SK-N-SH treated with all-trans-retinoic acid at 6 μM for 48 hours (cell line): Measurements from ENCODE around the gene FAM171A1.

Experiments used
- ARNTL ChIP-seq: fragments of 450-650 bp; formaldehyde crosslinking; IDR thresholded peaks from 2 replicates; pipeline ENCODE4 v1.5.0; 2020; ENCODE audit warnings: low read depth, mild to moderate bottlenecking, moderate library complexity, borderline replicate concordance
- BACH2 ChIP-seq: fragments of 250-450 bp; sonication (Bioruptor Pico); IDR thresholded peaks from 2 replicates; pipeline ENCODE4 v1.9.0; 2021; ENCODE audit warnings: mild to moderate bottlenecking, borderline replicate concordance
- CSDC2 ChIP-seq: fragments of 250-450 bp; sonication (Bioruptor Pico); IDR thresholded peaks from 2 replicates; pipeline ENCODE4 v1.5.0; 2020; ENCODE audit warnings: mild to moderate bottlenecking, moderate library complexity
- ISL1 ChIP-seq: fragments of 250-450 bp; sonication (Bioruptor Pico); IDR thresholded peaks from 2 replicates; pipeline ENCODE4 v2.1.2; 2022; ENCODE audit warnings: mild to moderate bottlenecking, moderate library complexity
- RARB ChIP-seq: fragments of 250-450 bp; sonication (Bioruptor Pico); IDR thresholded peaks from 2 replicates; pipeline ENCODE4 v1.8.0; 2021; ENCODE audit warnings: mild to moderate bottlenecking, moderate library complexity
- TCF4 ChIP-seq: fragments of 250-450 bp; sonication (Bioruptor Pico); IDR thresholded peaks from 2 replicates; pipeline ENCODE4 v1.8.0; 2021; ENCODE audit warnings: mild to moderate bottlenecking, moderate library complexity, borderline replicate concordance
- TOX ChIP-seq: fragments of 250-450 bp; sonication (Bioruptor Pico); IDR thresholded peaks from 2 replicates; pipeline ENCODE4 v1.8.0; 2021; ENCODE audit warnings: mild to moderate bottlenecking, moderate library complexity, borderline replicate concordance
- ZFP3 ChIP-seq: fragments of 250-450 bp; sonication (Bioruptor Pico); IDR thresholded peaks from 2 replicates; pipeline ENCODE4 v1.5.0; 2020; ENCODE audit warnings: mild to moderate bottlenecking, moderate library complexity
- ZFP30 ChIP-seq: fragments of 450-650 bp; formaldehyde crosslinking; IDR thresholded peaks from 2 replicates; pipeline ENCODE4 v1.5.0; 2022; ENCODE audit warnings: mild to moderate bottlenecking, moderate library complexity
- ZNF565 ChIP-seq: fragments of 450-650 bp; formaldehyde crosslinking; conservative IDR thresholded peaks from 2 replicates; pipeline ENCODE4 v1.5.0; 2020; ENCODE audit warnings: low read depth, mild to moderate bottlenecking, moderate library complexity
- ZNF70 ChIP-seq: fragments of 450-650 bp; formaldehyde crosslinking; IDR thresholded peaks from 2 replicates; pipeline ENCODE4 v1.5.0; 2020; ENCODE audit warnings: mild to moderate bottlenecking, moderate library complexity
- ZNF8 ChIP-seq: fragments of 450-650 bp; formaldehyde crosslinking; IDR thresholded peaks from 2 replicates; pipeline ENCODE4 v1.5.0; 2020; ENCODE audit warnings: mild to moderate bottlenecking, moderate library complexity
- TF ChIP-seq, protein P1 (sequence below): fragments of 250-450 bp; sonication (Bioruptor Pico); IDR thresholded peaks from 2 replicates; pipeline ENCODE4 v1.8.0; 2020; ENCODE audit warnings: mild to moderate bottlenecking, moderate library complexity, borderline replicate concordance
- TF ChIP-seq, protein P2 (sequence below): fragments of 250-450 bp; sonication (Bioruptor Pico); IDR thresholded peaks from 2 replicates; pipeline ENCODE4 v1.5.1; 2021; ENCODE audit warnings: mild to moderate bottlenecking, moderate library complexity

DNA sequence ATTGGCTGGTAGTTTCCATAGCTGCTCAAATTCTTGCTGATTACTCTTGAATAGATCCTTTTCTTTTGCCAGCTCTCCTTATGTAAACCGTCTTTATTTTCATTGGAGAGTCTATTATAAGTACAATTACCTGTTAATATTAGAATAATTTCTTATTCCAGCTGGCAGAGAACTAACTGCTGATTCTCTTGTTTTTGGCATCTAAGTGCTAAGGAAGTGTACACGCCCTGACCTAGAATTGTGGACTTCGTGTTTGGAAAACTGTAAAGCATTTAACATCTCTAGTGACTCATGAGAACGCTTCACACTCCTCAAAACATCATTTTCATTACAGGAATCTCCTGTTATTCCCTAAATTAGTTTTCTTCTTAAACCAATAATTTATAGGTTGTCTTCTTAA, 39.9 kb upstream of the FAM171A1 start:
- no peak for TF ChIP-seq ZNF70
- TF ChIP-seq ZFP30 = no peak
- no peak for TF ChIP-seq ARNTL (CRISPR knock-in tag)
- TF ChIP-seq TOX = no peak
- TF ChIP-seq, protein P1, sequence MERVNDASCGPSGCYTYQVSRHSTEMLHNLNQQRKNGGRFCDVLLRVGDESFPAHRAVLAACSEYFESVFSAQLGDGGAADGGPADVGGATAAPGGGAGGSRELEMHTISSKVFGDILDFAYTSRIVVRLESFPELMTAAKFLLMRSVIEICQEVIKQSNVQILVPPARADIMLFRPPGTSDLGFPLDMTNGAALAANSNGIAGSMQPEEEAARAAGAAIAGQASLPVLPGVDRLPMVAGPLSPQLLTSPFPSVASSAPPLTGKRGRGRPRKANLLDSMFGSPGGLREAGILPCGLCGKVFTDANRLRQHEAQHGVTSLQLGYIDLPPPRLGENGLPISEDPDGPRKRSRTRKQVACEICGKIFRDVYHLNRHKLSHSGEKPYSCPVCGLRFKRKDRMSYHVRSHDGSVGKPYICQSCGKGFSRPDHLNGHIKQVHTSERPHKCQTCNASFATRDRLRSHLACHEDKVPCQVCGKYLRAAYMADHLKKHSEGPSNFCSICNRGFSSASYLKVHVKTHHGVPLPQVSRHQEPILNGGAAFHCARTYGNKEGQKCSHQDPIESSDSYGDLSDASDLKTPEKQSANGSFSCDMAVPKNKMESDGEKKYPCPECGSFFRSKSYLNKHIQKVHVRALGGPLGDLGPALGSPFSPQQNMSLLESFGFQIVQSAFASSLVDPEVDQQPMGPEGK (CRISPR knock-in tag) = no peak
- no peak for TF ChIP-seq ZNF8 (CRISPR knock-in tag)
- TF ChIP-seq RARB (CRISPR knock-in tag) = no peak
- TF ChIP-seq ISL1 = no peak
- TF ChIP-seq, protein P2, sequence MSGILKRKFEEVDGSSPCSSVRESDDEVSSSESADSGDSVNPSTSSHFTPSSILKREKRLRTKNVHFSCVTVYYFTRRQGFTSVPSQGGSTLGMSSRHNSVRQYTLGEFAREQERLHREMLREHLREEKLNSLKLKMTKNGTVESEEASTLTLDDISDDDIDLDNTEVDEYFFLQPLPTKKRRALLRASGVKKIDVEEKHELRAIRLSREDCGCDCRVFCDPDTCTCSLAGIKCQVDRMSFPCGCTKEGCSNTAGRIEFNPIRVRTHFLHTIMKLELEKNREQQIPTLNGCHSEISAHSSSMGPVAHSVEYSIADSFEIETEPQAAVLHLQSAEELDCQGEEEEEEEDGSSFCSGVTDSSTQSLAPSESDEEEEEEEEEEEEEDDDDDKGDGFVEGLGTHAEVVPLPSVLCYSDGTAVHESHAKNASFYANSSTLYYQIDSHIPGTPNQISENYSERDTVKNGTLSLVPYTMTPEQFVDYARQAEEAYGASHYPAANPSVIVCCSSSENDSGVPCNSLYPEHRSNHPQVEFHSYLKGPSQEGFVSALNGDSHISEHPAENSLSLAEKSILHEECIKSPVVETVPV (CRISPR knock-in tag) = no peak
- TF ChIP-seq TCF4 (CRISPR knock-in tag) = no peak
- TF ChIP-seq ZNF565 (CRISPR knock-in tag) = no peak
- no peak for TF ChIP-seq CSDC2 (CRISPR knock-in tag)
- no peak for TF ChIP-seq BACH2 (CRISPR knock-in tag)
- TF ChIP-seq ZFP3 (CRISPR knock-in tag) = no peak
